HG03103 (cell line): ENCODE data around the gene CCSER1.
"Not testable (repeated sequence)": the region's sequence is repeated elsewhere in the genome, so short reads cannot be mapped to it uniquely, and the experiment has no call there.

Source experiments
- ATAC-seq: cut with Tn5 transposase; IDR thresholded peaks from one replicate; pipeline ENCODE4 v1.9.1; 2021; ENCODE audit warnings: low read depth; ENCODE audit not compliant: unreplicated experiment

CCSER1 gene

GRCh38 chr4:91099666-91100065 is 972.5 kb downstream of the CCSER1 start:
- ATAC-seq: no peak

- ATAC-seq: no peak
Measured at GRCh38 chr4:91108751-91109150, 981.6 kb downstream of the CCSER1 start.

GRCh38 chr4:91111556-91111955 is 984.4 kb downstream of the CCSER1 start:
- no peak for ATAC-seq

GRCh38 chr4:91113130-91113706 is 986.0 kb downstream of the CCSER1 start:
- ATAC-seq: no peak

GRCh38 chr4:91114386-91114785 is 987.2 kb downstream of the CCSER1 start:
- ATAC-seq: no peak

DNA sequence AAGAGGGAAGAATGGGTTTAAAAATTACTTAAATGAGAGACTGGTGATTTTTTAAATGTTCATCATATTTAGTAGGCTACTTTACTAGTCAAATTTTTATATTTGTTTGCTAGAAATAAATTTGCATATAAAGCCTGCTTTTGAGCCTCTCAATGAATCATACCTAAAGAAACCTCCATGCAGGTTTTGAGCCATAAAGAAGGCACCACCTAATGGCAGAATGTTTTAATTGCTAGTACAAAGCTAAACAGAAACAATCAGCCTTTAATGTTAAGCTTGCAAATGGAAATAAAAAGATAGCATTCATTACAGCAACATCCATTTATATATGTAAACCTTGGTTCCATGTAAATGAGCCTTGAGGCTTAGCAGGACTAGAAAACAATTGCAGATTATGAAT is 989.7 kb downstream of the CCSER1 start:
- no peak for ATAC-seq

- no peak for ATAC-seq
Measured at GRCh38 chr4:91118597-91118996, 991.4 kb downstream of the CCSER1 start.

- ATAC-seq: no peak
Measured at GRCh38 chr4:91123742-91124141, 996.5 kb downstream of the CCSER1 start.

- no peak for ATAC-seq
Measured at GRCh38 chr4:91127192-91127591, 1000.0 kb downstream of the CCSER1 start.

DNA sequence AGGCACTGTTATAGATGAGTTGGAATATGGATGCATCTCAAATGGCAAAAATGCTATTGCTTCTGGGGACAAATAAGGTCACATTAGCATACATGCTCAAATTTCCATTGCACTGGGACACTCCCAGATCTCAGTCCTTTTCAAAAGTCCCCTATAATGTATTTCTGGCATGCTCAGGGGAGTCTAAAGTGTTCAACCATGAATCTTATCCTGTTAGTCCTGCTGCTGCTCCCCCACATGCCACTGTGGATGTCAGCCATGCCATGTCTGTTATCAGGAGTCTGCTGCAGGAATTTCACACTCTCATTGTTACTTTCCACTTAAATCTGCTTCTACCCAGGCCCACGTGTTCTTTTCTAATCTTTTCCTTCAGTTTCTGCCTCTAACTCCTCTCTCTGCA is 1000.6 kb downstream of the CCSER1 start:
- no peak for ATAC-seq

DNA sequence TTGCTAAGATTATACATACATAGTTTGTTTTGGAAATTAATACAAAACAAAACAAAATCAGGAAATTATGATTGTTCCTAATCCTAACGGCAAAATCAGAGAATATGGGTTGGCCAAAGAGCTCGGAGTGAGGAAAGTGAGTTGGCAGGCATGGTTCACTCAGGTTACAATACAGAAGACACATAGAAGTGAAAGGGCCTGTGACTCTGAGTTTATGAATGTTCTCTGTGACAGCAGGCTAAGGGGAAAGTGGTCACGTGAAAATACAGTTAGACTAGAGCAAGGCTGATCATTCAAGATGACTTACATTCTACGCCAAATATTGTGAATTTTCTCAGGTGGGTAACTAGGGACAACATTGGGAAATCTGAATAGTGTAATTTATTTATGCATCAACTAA is 1001.3 kb downstream of the CCSER1 start:
- ATAC-seq: no peak

- ATAC-seq: no peak
Measured at GRCh38 chr4:91147067-91147466, 1019.9 kb downstream of the CCSER1 start.

- not testable (repeated sequence) for ATAC-seq
Measured at GRCh38 chr4:91154041-91154440, 1026.8 kb downstream of the CCSER1 start.

- ATAC-seq: not testable (repeated sequence)
Measured at GRCh38 chr4:91167864-91168653, 1040.9 kb downstream of the CCSER1 start.

DNA sequence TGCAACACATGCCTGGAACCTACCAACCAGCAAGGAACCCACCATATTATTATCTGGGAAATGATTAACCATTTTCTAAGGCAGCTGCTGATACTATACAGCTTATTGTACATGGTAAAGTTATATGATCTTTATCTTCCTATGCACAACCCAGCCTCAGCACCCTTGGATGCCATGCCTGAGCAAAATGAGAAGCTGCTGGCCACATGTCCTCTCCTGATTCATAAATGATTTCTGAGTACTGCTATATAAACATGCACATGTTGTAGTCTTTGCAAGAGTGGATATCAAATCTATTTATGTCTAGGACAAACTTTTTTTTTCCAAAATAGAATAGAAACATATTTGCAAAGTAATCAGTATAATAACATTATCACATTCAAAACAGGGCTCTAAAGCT is 1043.6 kb downstream of the CCSER1 start:
- ATAC-seq: no peak

DNA sequence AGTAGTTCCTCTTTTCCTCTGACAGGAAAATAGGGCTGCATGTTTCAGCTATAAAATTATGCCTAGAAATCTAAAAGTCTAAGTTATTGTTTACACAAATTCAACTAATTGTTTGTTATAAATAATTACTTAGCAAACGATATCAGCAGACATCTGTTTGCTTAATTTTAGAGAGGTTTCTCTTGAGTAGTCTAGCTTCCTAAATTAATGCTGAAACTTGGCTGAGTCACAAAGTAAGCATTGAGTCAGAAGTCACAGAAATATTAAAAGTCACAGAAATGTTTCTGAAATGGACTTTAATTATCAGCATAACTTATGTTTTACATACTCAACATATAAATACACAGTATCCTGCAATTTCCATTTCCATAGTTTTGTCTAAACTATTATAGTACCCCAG is 1044.0 kb downstream of the CCSER1 start:
- no peak for ATAC-seq

GRCh38 chr4:91185061-91185460 is 1057.9 kb downstream of the CCSER1 start:
- not testable (repeated sequence) for ATAC-seq

DNA sequence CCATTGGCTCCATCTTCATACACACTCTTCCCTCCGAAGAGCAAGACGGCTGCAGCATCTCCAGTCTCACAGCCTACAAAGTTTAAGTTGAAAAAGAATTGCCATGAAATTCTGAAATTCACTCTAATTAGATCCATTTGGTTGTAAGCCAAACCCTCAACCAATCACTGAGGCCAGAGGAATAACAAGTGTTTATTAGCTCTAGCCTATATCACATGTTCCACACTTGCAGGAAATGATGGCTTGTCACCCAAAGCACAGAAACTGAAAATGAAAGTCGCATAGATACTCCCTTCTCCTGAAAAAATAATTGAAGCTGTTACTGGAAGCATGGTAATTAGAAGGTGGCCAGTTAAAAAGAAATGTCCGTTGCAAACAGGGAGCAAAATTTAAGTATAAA is 1071.8 kb downstream of the CCSER1 start:
- no peak for ATAC-seq

DNA sequence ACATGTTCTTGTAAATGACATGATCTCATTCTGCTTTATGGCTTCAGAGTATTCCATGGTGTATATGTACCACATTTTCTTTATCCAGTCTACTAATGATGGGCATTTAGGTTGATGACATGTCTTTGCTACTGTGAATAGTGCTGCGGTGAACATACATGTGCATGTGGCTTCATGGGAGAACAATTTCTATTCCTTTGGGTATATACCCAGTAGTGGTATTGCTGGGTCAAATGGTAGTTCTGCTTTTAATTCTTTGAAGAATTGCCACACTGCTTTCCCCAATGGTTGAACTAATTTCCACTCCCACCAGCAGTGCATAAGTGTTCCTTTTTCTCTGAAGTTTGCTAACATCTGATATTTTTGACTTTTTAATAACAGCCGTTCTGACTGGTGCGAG is 1080.3 kb downstream of the CCSER1 start:
- no peak for ATAC-seq

- ATAC-seq: no peak
Measured at GRCh38 chr4:91212211-91212610, 1085.0 kb downstream of the CCSER1 start.

DNA sequence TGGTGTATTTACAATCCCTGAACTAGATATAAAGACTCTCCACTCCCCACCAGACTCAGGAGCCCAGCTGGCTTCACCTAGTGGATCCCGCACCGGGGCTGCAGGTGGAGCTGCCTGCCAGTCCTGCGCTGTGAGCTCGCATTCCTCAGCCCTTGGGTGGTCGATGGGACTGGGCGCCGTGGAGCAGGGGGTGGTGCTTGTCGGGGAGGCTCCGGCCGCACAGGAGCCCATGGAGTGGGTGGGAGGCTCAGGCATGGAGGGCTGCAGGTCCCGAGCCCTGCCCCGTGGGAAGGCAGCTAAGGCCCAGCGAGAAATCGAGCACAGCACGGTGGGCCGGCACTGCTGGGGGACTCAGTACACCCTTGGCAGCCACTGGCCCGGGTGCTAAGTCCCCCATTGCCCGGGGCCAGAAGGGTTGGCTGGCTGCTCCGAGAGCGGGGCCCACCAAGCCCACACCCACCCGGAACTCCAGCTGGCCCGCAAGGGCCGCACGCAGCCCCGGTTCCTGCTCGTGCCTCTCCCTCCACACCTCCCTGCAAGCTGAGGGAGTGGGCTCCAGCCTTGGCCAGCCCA is 1090.7 kb downstream of the CCSER1 start:
- ATAC-seq: not testable (repeated sequence)

DNA sequence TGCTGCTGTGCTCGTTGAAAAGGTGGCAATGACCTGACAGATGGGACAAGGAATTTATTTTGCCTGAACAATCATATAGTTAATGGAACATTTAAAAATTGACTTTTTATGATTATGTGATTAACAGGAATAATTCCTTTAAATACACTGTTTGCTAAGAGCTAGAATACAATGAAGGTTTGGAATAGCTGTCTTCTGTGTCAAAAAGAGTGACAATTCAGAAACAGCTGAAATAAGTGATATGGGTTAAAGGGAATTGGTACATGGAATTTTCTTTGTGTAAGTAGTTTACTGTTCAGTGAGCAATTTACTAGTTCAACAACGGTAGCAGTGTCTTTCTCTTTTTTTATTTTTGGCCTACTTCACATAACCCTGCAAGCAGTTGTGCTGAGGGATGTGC is 1093.1 kb downstream of the CCSER1 start:
- ATAC-seq: no peak
